PC-9 (cell line): Measurements from ENCODE around the gene PBX1.

Experiments
- CTCF ChIP-seq: fragments of 200-600 bp; sonication (generic); conservative IDR thresholded peaks from 2 replicates; pipeline ENCODE4 v1.6.1; 2017; ENCODE audit warnings: mixed run types, antibody characterized with exemption, mild to moderate bottlenecking, moderate library complexity
- EZH2 ChIP-seq: fragments of 200-600 bp; sonication (generic); IDR thresholded peaks from 2 replicates; pipeline ENCODE4 v1.8.0; 2017; ENCODE audit warnings: antibody characterized with exemption, low read depth

- no peak for TF ChIP-seq CTCF
- no peak for TF ChIP-seq EZH2
Observed at GRCh38 chr1:164598719-164599118, 39.7 kb downstream of the PBX1 start.
